GM19468 (cell line): ENCODE data around the gene CELF2.
"Not testable (repeated sequence)": the region's sequence is repeated elsewhere in the genome, so short reads cannot be mapped to it uniquely, and the experiment has no call there.

ENCODE experiments used
- ATAC-seq: cut with Tn5 transposase; IDR thresholded peaks from one replicate; pipeline ENCODE4 v1.9.1; 2021; ENCODE audit warnings: mild to moderate bottlenecking, moderate library complexity, moderate number of reproducible peaks; ENCODE audit not compliant: unreplicated experiment; ENCODE audit errors: extremely low read depth

Gene CELF2

GRCh38 chr10:11353006-11353896 is 335.6 kb downstream of the CELF2 start:
- no peak for ATAC-seq

DNA sequence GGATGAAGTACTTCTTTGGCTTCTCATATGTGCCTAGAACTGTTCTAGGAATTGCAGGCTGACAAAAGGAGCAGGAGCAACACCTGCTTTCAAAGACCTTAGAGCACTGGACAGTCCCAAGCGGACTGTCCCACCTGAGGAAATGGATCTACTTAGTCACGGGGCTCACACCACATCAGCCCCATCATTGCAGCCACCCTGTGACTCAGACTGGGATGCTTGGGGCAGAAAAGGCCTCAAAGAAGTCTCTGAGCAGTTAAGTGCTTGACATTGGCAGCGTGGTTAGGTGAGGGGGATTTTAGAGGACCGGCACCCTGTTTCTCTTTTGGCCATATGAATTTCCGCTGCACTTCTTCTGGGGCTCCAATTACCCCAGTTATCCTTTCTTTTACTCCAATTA is 337.2 kb downstream of the CELF2 start:
- no peak for ATAC-seq

DNA sequence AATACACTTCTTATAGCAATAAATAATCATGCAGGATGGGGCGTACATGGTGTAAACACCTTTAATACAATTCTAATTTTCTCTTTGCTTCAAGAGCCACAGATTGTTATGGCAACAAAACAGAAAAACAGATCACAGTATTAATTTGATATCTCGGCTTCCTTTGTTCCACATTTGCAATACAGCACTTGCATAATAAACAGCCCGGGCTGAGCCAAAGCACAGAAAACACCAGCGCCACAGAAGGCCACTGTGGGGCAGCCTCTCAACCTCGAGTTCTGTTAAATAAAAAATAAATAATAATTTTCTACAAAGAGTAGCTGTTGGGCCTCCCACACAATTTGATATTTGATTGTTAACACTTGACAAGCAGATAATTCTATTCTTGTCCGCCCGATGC is 337.9 kb downstream of the CELF2 start:
- ATAC-seq = no peak

GRCh38 chr10:11357439-11357838 is 339.8 kb downstream of the CELF2 start:
- no peak for ATAC-seq

- ATAC-seq = no peak
Measured at GRCh38 chr10:11358011-11358410, 340.3 kb downstream of the CELF2 start.

GRCh38 chr10:11358923-11359575 is 341.4 kb downstream of the CELF2 start:
- no peak for ATAC-seq

- no peak for ATAC-seq
Measured at GRCh38 chr10:11359869-11360268, 342.2 kb downstream of the CELF2 start.

DNA sequence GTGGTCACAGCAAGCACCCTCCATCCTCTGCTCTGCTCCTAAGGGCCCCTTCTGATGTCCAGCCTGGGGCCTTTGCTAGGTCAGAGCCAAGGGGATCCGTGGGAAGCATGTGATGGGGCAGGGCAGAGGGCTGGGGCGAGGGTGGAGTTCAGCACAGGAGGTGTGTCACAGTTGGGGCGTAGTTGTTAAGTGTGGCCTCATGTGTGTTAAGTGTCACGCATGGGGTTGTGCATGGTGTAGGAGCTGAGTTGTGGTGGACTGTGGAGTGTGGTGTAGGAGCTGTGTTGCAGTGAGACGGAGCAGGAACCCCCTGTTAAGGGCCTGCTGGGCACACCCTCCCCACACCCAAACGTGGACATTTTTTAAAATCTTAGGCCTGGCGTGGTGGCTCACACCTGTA is 345.8 kb downstream of the CELF2 start:
- no peak for ATAC-seq

- no peak for ATAC-seq
Measured at GRCh38 chr10:11364241-11364640, 346.6 kb downstream of the CELF2 start.

DNA sequence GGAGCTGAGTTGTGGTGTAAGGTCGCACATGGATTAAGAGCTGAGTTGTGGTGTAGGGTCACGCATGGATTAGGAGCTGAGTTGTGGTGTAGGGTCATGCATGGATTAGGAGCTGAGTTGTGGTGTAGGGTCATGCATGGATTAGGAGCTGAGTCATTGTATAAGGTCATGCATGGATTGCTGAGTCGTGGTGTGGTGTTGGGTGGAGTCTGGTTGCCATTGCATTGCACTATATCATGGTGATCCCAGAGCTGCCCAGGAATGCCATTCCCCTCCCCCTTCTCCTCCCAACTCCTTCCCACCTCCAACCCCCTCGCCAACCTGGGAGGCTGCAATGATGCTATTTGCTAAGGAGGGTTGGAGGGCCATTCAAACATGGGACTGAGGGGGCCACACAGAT is 349.2 kb downstream of the CELF2 start:
- not testable (repeated sequence) for ATAC-seq

DNA sequence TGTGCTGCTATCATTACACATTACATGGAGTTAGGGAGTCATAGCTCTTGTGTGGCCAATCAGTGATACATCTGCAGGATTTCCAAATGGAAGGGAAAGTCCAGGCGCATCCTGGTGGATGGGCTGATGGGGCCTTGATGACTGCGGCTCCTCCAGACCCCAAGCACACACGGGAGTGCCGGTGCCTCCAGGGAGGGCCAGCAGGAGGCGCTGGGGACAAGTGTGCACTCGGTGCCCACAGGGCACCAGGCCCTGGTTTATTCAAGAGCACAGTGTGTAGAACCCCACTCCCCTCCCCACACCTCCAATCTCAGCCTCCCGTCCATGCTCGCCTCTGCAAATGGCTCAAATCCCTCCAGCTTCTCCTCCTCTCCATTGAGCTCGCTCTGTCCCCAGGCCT is 349.8 kb downstream of the CELF2 start:
- ATAC-seq = no peak

DNA sequence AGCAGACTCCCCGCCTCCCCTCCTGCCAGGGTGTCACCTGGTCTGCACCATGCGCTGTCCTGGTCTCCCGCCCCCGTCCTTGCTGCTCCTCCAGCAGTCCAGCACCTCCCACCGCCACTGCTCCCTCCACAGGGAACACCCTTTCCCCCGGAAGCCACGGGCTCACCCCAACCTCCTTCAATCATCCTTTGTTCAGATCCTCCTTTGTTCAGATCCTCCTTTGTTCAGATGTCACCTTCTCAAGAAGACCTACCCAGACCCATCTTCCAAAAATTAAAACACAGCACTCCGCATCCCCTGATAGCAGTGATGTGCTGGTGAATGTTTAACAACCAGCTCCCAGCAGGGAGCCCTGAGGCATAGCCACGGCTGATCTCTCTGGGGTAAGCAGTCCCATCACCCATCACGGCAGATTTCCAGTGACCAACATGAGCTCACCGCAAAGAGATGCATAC is 356.1 kb downstream of the CELF2 start:
- ATAC-seq = no peak

GRCh38 chr10:11377267-11377666 is 359.6 kb downstream of the CELF2 start:
- no peak for ATAC-seq

GRCh38 chr10:11378835-11379234 is 361.2 kb downstream of the CELF2 start:
- no peak for ATAC-seq

GRCh38 chr10:11379771-11380170 is 362.1 kb downstream of the CELF2 start:
- no peak for ATAC-seq

DNA sequence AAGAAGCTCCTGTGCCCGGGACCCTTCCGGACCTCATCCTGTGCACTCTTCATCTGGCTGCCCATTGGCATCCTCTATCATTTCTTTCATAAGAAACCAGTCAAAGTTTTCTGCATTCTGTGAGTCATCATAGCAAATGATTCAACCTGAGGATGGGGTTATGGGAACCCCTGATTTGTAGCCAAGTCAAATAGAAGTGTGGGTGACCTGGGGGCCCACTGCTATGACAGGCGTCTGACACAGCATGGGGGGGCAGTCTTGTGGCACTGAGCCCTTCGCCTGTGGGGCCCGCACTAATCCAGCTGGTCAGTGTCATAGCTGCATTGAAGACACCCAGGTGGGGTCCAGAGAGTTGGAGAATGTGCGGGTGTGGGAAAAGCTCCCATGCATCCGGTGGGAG is 363.4 kb downstream of the CELF2 start:
- no peak for ATAC-seq

DNA sequence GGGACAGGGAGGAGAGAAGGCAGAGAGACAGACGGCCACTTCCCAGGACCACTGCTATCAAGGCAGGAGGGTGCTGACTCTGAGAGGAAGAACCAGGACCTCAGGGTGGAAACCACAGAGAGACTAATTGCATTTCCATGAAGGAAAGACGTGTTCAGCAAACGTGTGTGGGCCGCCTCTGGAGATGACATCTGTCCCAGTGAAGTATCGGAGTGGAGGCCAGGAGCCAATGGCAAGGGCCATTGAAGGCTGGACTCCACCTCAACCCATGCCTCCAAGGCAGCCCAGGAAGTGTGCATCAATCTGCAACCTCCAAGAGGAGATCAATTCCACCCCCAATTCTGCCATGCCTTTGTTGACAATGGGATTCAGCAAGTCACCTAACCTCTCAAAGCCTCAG is 363.8 kb downstream of the CELF2 start:
- no peak for ATAC-seq

DNA sequence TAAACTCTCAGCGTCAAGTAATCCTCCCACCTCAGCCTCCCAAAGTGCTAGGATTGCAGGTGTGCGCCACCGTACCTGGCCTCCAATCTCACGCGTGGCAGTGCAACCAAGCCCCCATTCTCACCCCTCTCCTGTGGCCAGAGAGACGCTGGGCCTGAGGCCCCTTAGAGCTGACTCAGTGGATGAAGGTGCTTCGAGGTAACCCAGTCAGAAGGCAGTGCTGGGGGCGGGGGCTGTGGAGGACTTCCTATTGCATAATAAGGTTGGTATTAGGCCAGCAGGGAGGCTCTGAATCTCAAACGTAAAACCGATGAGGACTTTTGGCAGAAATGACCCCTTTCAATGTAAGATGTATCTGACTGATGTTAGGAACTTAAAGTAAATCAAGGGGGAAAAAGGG is 364.5 kb downstream of the CELF2 start:
- ATAC-seq = no peak

GRCh38 chr10:11386044-11386443 is 368.4 kb downstream of the CELF2 start:
- ATAC-seq = no peak
